HAP-1 (cell line): ENCODE measurements around the gene GMEB2.
"Not testable (repeated sequence)": the region's sequence is repeated elsewhere in the genome, so short reads cannot be mapped to it uniquely, and the experiment has no call there.

ENCODE experiments used
- DNase-seq, 2 experiments: peaks; one replicate each; pipeline ENCODE4 v3.0.0-alpha.2; 2016 to 2020; ENCODE audit warnings: low spot score in 2 of 2
- H3K27me3 ChIP-seq: fragments of 250-450 bp; sonication (Bioruptor Pico); 2 replicates; pipeline ENCODE4 v1.5.1; 2020; ENCODE audit warnings: low read depth, mild to moderate bottlenecking, moderate library complexity
- H3K36me3 ChIP-seq: fragments of 250-450 bp; sonication (Bioruptor Pico); replicated peaks from 2 replicates; pipeline ENCODE4 v1.5.1; 2020; ENCODE audit warnings: mild to moderate bottlenecking
- H3K4me1 ChIP-seq: fragments of 250-450 bp; sonication (Bioruptor Pico); 2 replicates; pipeline ENCODE4 v1.5.1; 2020; ENCODE audit warnings: mild to moderate bottlenecking
- H3K4me3 ChIP-seq: fragments of 250-450 bp; sonication (Bioruptor Pico); 2 replicates; pipeline ENCODE4 v1.5.1; 2020; ENCODE audit warnings: mild to moderate bottlenecking, moderate library complexity
- H3K9me3 ChIP-seq: fragments of 250-450 bp; sonication (Bioruptor Pico); 2 replicates; pipeline ENCODE4 v1.5.1; 2020; ENCODE audit warnings: mild to moderate bottlenecking, moderate library complexity
- in situ Hi-C: fragments of 300-500 bp; cut with MboI; formaldehyde crosslinking; loops from 3 replicates; pipeline ENCODE4 v1.14.3; 2020; ENCODE audit warnings: low sequenced_read_pairs, inconsistent platforms, mixed read lengths

The GMEB2 gene

GRCh38 chr20:63639093-63639975 is 12.4 kb upstream of the GMEB2 start:
- Histone ChIP-seq H3K36me3 (no peaks in the 10 kb centered on the region), H3K4me3 (no peak overlapping the region), H3K4me1 (peaks cover 5% of the 10 kb centered on the region; the same call in 1 of the 2 replicates), H3K27me3 (no peaks in the 10 kb centered on the region), H3K9me3 (no peaks in the 10 kb centered on the region)
- in situ Hi-C loops: no loop called here
- DNase-seq: no peak

GRCh38 chr20:63636752-63637628 is 10.1 kb upstream of the GMEB2 start:
- H3K9me3 ChIP-seq: no peaks in the 10 kb centered on the region
- H3K4me3 ChIP-seq: no peak overlapping the region
- no peaks in the 10 kb centered on the region for H3K4me1 ChIP-seq
- H3K27me3 ChIP-seq: no peaks in the 10 kb centered on the region
- no peak for DNase-seq
- no peaks in the 10 kb centered on the region for H3K36me3 ChIP-seq
- in situ Hi-C loops: no loop called here

GRCh38 chr20:63635431-63636141 is 8.7 kb upstream of the GMEB2 start:
- no peaks in the 10 kb centered on the region for H3K4me1 ChIP-seq
- no peaks in the 10 kb centered on the region for H3K27me3 ChIP-seq
- no peaks in the 10 kb centered on the region for H3K36me3 ChIP-seq
- no peak for DNase-seq
- no peaks in the 10 kb centered on the region for H3K9me3 ChIP-seq
- no peak overlapping the region for H3K4me3 ChIP-seq
- in situ Hi-C loops: no loop called here

- H3K27me3 ChIP-seq: no peaks in the 10 kb centered on the region
- H3K4me1 ChIP-seq: peaks cover 3% of the 10 kb centered on the region
- H3K36me3 ChIP-seq: peaks cover 2% of the 10 kb centered on the region; the same call in 1 of the 2 replicates
- no peak overlapping the region for H3K4me3 ChIP-seq
- in situ Hi-C loops: no loop called here
- H3K9me3 ChIP-seq: no peaks in the 10 kb centered on the region
- DNase-seq: no peak
Observed at GRCh38 chr20:63633732-63634131, 6.8 kb upstream of the GMEB2 start.

- H3K27me3 ChIP-seq, H3K9me3 ChIP-seq, in situ Hi-C loops, H3K36me3 ChIP-seq, H3K4me3 ChIP-seq, H3K4me1 ChIP-seq, DNase-seq: not testable (repeated sequence)
Observed at GRCh38 chr20:63631426-63631825, 4.5 kb upstream of the GMEB2 start.

- in situ Hi-C loops, H3K4me1 ChIP-seq: not testable (repeated sequence)
Observed at GRCh38 chr20:63630956-63631355, 4.1 kb upstream of the GMEB2 start.

GRCh38 chr20:63628246-63628975 is 1.5 kb upstream of the GMEB2 start:
- Histone ChIP-seq H3K4me3 (peak overlapping the region; percentile 88), H3K9me3 (no peaks in the 10 kb centered on the region), H3K27me3 (no peaks in the 10 kb centered on the region), H3K36me3 (peaks cover 7% of the 10 kb centered on the region; the same call in 1 of the 2 replicates), H3K4me1 (peaks cover 13% of the 10 kb centered on the region)
- in situ Hi-C loops: no loop called here
- DNase-seq: peak; percentile 88 to 91

More at GRCh38 chr20:63630956-63631355, 4.1 kb upstream of the GMEB2 start:
- not testable (repeated sequence) for H3K27me3 ChIP-seq, H3K4me3 ChIP-seq, H3K36me3 ChIP-seq, DNase-seq, H3K9me3 ChIP-seq

- in situ Hi-C loops: no loop called here
- Histone ChIP-seq H3K9me3 (no peaks in the 10 kb centered on the region), H3K4me3 (peak overlapping the region; percentile 88), H3K36me3 (peaks cover 7% of the 10 kb centered on the region; the same call in 1 of the 2 replicates), H3K27me3 (no peaks in the 10 kb centered on the region), H3K4me1 (peaks cover 13% of the 10 kb centered on the region)
- no peak for DNase-seq
Observed at GRCh38 chr20:63627751-63628245, 897 bp upstream of the GMEB2 start.

GRCh38 chr20:63627129-63627750 is 339 bp upstream of the GMEB2 start:
- Histone ChIP-seq H3K4me3 (peak overlapping the region; percentile 88), H3K9me3 (no peaks in the 10 kb centered on the region), H3K27me3 (no peaks in the 10 kb centered on the region), H3K4me1 (peaks cover 13% of the 10 kb centered on the region), H3K36me3 (peaks cover 7% of the 10 kb centered on the region; the same call in 1 of the 2 replicates)
- peak; percentile 89 to 96 for DNase-seq
- in situ Hi-C loops: no loop called here

- Histone ChIP-seq H3K27me3 (no peaks in the 10 kb centered on the region), H3K4me1 (peaks cover 13% of the 10 kb centered on the region), H3K9me3 (no peaks in the 10 kb centered on the region), H3K36me3 (peaks cover 7% of the 10 kb centered on the region; the same call in 1 of the 2 replicates), H3K4me3 (peak overlapping the region; percentile 49)
- in situ Hi-C loops: no loop called here
- DNase-seq: no peak
Observed at GRCh38 chr20:63625771-63626423, 1.0 kb downstream of the GMEB2 start.

GRCh38 chr20:63624486-63624885 is 2.4 kb downstream of the GMEB2 start:
- no peak overlapping the region for H3K4me3 ChIP-seq
- H3K27me3 ChIP-seq: no peaks in the 10 kb centered on the region
- no peaks in the 10 kb centered on the region for H3K9me3 ChIP-seq
- in situ Hi-C loops: no loop called here
- peaks cover 13% of the 10 kb centered on the region for H3K4me1 ChIP-seq
- DNase-seq: peak; percentile 23 to 47
- peaks cover 9% of the 10 kb centered on the region; the same call in 1 of the 2 replicates for H3K36me3 ChIP-seq

- in situ Hi-C loops: no loop called here
- Histone ChIP-seq H3K4me1 (peaks cover 6% of the 10 kb centered on the region), H3K4me3 (no peak overlapping the region), H3K27me3 (no peaks in the 10 kb centered on the region), H3K9me3 (no peaks in the 10 kb centered on the region), H3K36me3 (peaks cover 14% of the 10 kb centered on the region)
- no peak for DNase-seq
Observed at GRCh38 chr20:63622732-63623131, 4.2 kb downstream of the GMEB2 start.
